Tibial artery (tissue), 4 donors: Measurements from ENCODE around the gene SOX1.

Experiments
- DNase-seq, 2 donors: peaks; one replicate each; pipeline ENCODE4 v3.0.0-alpha.2; 2019
- H3K27ac ChIP-seq, 2 donors: fragments of 200-600 bp; sonication (generic) in 1 of 2; 1 replicate in 1 of 2; 2 replicates in 1 of 2; pipeline ENCODE4 v1.5.1; 2018 to 2019; ENCODE audit warnings: mild to moderate bottlenecking in 1 of 2
- H3K27me3 ChIP-seq, 2 donors: fragments of 200-600 bp; sonication (generic) in 1 of 2; one replicate each; pipeline versions ENCODE4 v1.5.1 to v1.6.0; 2016 to 2019
- H3K36me3 ChIP-seq, 3 donors: fragments of 200-600 bp; sonication (generic) in 2 of 3; one replicate each; pipeline ENCODE4 v1.5.1; 2016 to 2019; ENCODE audit warnings: mild to moderate bottlenecking in 2 of 3
- H3K4me1 ChIP-seq, 4 donors: fragments of 200-600 bp; sonication (generic) in 2 of 4; 1 replicate in 3 of 4; 2 replicates in 1 of 4; pipeline ENCODE4 v1.5.1; 2016 to 2019
- H3K4me3 ChIP-seq, 2 donors: fragments of 200-600 bp; sonication (generic) in 1 of 2; 1 replicate in 1 of 2; 2 replicates in 1 of 2; pipeline ENCODE4 v1.5.1; 2018 to 2019; ENCODE audit warnings: mild to moderate bottlenecking in 2 of 2
- H3K9me3 ChIP-seq, 3 donors: fragments of 200-600 bp; sonication (generic) in 1 of 3; one replicate each; pipeline ENCODE4 v1.5.1; 2016 to 2019
- intact Hi-C: fragments of 100-400 bp; cut with DNase I; formaldehyde crosslinking; loops from one replicate; pipeline ENCODE4 v1.15.0; 2023; ENCODE audit warnings: low total_unique reads
- TF ChIP-seq, protein P1 (sequence below), 2 experiments: fragments of 200-600 bp in 1 of 2; fragments of 450-650 bp in 1 of 2; IDR thresholded peaks; one replicate each; pipeline ENCODE4 v1.5.1; 2017 to 2019; ENCODE audit warnings: antibody characterized with exemption in 2 of 2, mild to moderate bottlenecking in 1 of 2, moderate library complexity in 1 of 2

SOX1 gene

DNA sequence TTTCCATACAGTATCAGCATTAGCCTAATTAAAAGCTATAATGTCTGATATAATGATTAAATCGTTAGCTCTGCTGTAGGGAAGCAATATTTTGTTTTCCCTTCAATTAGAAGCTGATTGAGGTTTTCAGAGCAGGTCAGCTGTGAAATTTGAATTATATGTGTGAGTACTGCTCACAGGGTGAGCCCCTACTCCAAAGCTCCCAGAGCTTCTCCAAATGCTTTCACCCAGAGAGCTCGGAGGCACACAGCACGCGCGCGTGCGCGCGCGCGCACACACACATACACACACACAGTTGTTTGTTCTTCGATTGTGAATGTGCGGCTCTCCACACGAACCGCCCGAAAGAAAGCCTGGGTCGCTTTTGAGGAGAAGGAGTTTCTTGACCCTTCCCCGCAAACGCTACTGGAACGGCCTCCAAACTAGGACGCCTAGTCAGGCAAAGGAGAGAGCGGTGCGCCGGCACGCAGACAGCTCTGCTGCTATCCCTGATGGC, 4.8 kb upstream of the SOX1 start:
- Histone ChIP-seq H3K4me1 (peaks cover 0 to 39% (median 21%) of the 10 kb centered on the region in 4 donors), H3K27me3 (peaks cover 0 to 98% of the 10 kb centered on the region in 2 donors), H3K4me3 (no peak overlapping the region), H3K36me3 (no peaks in the 10 kb centered on the region), H3K9me3 (no peaks in the 10 kb centered on the region), H3K27ac (no peak overlapping the region)
- intact Hi-C loops: no loop called here
- TF ChIP-seq, protein P1, sequence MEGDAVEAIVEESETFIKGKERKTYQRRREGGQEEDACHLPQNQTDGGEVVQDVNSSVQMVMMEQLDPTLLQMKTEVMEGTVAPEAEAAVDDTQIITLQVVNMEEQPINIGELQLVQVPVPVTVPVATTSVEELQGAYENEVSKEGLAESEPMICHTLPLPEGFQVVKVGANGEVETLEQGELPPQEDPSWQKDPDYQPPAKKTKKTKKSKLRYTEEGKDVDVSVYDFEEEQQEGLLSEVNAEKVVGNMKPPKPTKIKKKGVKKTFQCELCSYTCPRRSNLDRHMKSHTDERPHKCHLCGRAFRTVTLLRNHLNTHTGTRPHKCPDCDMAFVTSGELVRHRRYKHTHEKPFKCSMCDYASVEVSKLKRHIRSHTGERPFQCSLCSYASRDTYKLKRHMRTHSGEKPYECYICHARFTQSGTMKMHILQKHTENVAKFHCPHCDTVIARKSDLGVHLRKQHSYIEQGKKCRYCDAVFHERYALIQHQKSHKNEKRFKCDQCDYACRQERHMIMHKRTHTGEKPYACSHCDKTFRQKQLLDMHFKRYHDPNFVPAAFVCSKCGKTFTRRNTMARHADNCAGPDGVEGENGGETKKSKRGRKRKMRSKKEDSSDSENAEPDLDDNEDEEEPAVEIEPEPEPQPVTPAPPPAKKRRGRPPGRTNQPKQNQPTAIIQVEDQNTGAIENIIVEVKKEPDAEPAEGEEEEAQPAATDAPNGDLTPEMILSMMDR (IDR thresholded peaks at IDR 0.05): no peak
- DNase-seq: no peak

DNA sequence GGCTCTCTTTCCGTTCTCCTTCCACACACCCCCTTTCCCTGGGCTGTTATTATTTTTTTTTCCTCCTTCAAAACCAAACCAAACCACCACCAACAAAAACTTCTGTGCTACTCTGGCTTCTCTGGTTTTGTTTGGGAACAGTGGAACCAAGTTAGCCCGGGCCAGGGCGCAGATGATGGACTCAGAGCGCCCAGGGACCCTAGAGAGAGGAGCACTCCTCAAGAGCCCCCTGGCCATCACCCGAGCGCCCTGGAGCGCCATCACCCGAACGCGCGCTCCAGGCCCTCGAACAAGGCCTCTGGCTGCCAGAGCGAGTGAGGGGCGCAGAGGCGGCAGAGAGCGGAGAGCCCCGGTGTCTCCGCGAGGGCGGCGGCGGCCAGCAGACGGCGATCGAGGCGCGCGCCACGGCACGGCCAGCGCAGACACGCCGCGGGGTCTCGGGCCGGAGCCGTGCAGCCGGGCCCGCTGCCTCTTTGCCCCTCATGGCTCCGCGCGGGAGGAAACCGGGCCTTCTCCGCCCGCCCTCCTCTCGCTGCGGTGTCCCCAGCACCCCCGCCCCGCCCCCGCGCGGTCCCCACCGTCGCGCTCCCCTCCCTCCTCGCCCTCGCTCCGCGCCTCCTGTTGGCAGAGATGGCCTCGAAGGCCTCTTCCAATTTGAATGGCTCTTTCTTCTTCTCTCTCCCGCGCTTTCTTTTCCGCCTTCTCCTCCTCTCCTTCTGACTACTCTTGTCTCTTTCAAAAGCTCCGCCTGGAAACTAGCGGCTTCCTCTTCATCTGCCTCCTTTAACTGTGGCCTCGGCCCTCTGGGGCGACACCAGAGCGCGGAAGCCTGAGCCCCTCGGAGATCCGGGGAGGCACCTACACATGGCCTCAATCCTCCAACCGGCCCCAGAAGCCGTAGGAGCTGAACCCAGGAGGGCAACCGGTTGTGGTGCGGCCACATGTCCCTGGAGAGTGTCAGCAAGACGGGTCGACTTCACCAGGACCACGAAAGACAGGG, 4.1 kb upstream of the SOX1 start:
- intact Hi-C loops: no loop called here
- H3K27me3 ChIP-seq: peaks cover 0 to 98% of the 10 kb centered on the region in 2 donors
- H3K27ac ChIP-seq: no peak overlapping the region
- H3K9me3 ChIP-seq: no peaks in the 10 kb centered on the region
- TF ChIP-seq, protein P1 (IDR thresholded peaks at IDR 0.05): no peak
- H3K4me3 ChIP-seq: no peak overlapping the region
- no peaks in the 10 kb centered on the region for H3K36me3 ChIP-seq
- peaks cover 0 to 35% (median 19%) of the 10 kb centered on the region in 4 donors for H3K4me1 ChIP-seq
- no peak for DNase-seq

DNA sequence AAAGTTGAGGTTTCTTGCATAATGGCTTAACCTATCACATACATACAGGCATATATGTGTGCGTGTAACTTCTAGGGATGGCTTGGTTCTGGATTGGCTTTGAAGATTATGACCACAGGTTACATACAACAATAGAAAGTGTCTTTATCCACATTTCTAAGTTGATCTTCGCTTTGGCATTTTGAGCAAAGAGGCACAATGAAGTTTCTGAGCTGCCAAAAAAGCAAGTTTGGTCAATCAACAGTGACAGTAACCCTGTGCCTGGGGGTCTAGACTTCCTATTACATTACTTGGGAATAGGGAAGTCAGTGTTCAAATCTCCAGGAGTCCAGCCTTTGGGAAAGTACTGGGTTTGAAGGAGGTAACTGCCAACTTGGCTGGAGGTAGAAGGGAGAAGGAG, 3.1 kb upstream of the SOX1 start:
- TF ChIP-seq, protein P1 (IDR thresholded peaks at IDR 0.05): no peak
- H3K27me3 ChIP-seq: peaks cover 0 to 96% of the 10 kb centered on the region in 2 donors
- no peak overlapping the region for H3K4me3 ChIP-seq
- intact Hi-C loops: no loop called here
- H3K4me1 ChIP-seq: peaks cover 0 to 34% (median 21%) of the 10 kb centered on the region in 4 donors
- H3K36me3 ChIP-seq: no peaks in the 10 kb centered on the region
- H3K9me3 ChIP-seq: no peaks in the 10 kb centered on the region
- DNase-seq: no peak
- no peak overlapping the region for H3K27ac ChIP-seq

DNA sequence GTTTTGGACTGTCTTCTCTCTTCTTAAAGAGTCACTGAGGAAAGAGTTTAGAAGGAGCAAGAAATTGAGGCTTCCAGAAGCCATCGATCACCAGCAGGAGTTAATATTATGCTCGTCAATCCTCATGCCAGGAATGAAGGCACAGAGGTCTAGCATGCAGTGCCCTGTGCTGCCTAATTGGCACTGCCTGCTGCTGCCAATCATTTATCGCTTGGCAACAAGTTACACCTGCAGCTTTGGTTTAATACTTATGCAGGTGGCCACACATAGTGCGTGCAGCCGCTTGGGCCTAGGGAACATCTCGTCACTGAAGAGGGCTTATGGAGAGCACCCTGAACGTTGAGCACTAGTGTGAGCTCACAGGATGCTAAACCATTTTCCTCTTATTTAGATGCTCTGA, 2.7 kb upstream of the SOX1 start:
- DNase-seq: no peak
- Histone ChIP-seq H3K36me3 (no peaks in the 10 kb centered on the region), H3K4me1 (peaks cover 0 to 37% (median 23%) of the 10 kb centered on the region in 4 donors), H3K27me3 (peaks cover 0 to 96% of the 10 kb centered on the region in 2 donors), H3K9me3 (no peaks in the 10 kb centered on the region), H3K4me3 (no peak overlapping the region), H3K27ac (no peak overlapping the region)
- intact Hi-C loops: no loop called here
- TF ChIP-seq, protein P1 (IDR thresholded peaks at IDR 0.05): no peak

DNA sequence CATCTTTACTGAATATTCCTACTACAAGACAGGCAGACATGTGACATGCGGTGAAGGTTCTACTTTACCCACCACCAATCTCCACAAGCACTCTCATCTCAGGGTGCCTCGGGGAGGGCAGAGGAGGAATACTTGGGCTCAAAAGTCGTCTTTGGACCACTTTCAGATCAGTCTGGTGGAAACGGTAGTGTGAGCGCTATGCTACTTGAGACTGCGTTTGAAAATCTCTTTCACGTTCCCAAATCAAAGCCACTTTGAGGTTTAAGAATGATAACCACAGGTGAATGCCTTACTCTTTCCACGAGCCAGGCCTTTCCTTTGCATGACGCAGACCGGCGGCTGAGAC, 1.5 kb upstream of the SOX1 start:
- Histone ChIP-seq H3K27ac (no peak overlapping the region), H3K27me3 (peaks cover 0 to 96% of the 10 kb centered on the region in 2 donors), H3K9me3 (no peaks in the 10 kb centered on the region), H3K36me3 (no peaks in the 10 kb centered on the region), H3K4me3 (no peak overlapping the region), H3K4me1 (peaks cover 0 to 37% (median 23%) of the 10 kb centered on the region in 4 donors)
- intact Hi-C loops: no loop called here
- TF ChIP-seq, protein P1 (IDR thresholded peaks at IDR 0.05): no peak
- no peak for DNase-seq
